ENCODE data around the gene ANKRD13B.

The ANKRD13B gene

GRCh38 chr17:29576214-29577000 is 16.5 kb upstream of the ANKRD13B start:
- H3K9me3 ChIP-seq (ENCODE audit: control insufficient read depth in 2 of 2, low read length in 2 of 2), result no peaks in the 10 kb centered on the region
- H3K36me3 ChIP-seq (ENCODE audit: control insufficient read depth in 2 of 2, insufficient read depth in 2 of 2, low read length in 2 of 2), result peaks cover 5 to 49% of the 10 kb centered on the region in 2 donors
- H3K27ac ChIP-seq (ENCODE audit: low read length), result no peak overlapping the region
- no peak overlapping the region for H3K4me3 ChIP-seq (ENCODE audit: low read length in 2 of 2)
- H3K9ac ChIP-seq (ENCODE audit: low read length in 2 of 2), result no peak overlapping the region
- peaks cover 29% of the 10 kb centered on the region for H3K4me1 ChIP-seq (ENCODE audit: control insufficient read depth, insufficient read depth, low read length)
- no peaks in the 10 kb centered on the region for H3K27me3 ChIP-seq (ENCODE audit: control insufficient read depth in 1 of 2, insufficient read depth in 2 of 2, low read length in 2 of 2)

DNA sequence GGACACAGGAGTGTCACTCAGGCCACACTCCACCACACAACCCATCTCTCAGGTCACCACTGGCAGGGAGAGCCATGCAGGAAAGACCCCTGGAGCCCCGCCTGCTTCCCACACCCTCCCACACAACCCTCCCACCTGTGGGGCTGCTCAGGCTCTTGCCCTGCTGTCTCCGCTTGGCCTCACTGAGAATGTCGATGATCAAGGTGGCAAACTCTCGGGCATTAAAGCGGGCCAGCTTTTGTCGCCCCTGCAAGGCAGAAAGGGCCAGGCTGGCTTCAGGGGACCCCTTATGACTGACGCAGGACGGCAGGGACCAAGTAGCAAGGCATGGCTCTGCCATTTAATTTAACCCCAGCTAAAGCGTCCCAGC is 15.9 kb upstream of the ANKRD13B start:
- no peak overlapping the region for H3K4me3 ChIP-seq (ENCODE audit: low read length in 2 of 2)
- no peak overlapping the region for H3K9ac ChIP-seq (ENCODE audit: low read length in 2 of 2)
- H3K9me3 ChIP-seq (ENCODE audit: control insufficient read depth in 2 of 2, low read length in 2 of 2), result no peaks in the 10 kb centered on the region
- peaks cover 7 to 48% of the 10 kb centered on the region in 2 donors for H3K36me3 ChIP-seq (ENCODE audit: control insufficient read depth in 2 of 2, insufficient read depth in 2 of 2, low read length in 2 of 2)
- H3K27ac ChIP-seq (ENCODE audit: low read length), result no peak overlapping the region
- peaks cover 29% of the 10 kb centered on the region for H3K4me1 ChIP-seq (ENCODE audit: control insufficient read depth, insufficient read depth, low read length)
- H3K27me3 ChIP-seq (ENCODE audit: control insufficient read depth in 1 of 2, insufficient read depth in 2 of 2, low read length in 2 of 2), result no peaks in the 10 kb centered on the region

DNA sequence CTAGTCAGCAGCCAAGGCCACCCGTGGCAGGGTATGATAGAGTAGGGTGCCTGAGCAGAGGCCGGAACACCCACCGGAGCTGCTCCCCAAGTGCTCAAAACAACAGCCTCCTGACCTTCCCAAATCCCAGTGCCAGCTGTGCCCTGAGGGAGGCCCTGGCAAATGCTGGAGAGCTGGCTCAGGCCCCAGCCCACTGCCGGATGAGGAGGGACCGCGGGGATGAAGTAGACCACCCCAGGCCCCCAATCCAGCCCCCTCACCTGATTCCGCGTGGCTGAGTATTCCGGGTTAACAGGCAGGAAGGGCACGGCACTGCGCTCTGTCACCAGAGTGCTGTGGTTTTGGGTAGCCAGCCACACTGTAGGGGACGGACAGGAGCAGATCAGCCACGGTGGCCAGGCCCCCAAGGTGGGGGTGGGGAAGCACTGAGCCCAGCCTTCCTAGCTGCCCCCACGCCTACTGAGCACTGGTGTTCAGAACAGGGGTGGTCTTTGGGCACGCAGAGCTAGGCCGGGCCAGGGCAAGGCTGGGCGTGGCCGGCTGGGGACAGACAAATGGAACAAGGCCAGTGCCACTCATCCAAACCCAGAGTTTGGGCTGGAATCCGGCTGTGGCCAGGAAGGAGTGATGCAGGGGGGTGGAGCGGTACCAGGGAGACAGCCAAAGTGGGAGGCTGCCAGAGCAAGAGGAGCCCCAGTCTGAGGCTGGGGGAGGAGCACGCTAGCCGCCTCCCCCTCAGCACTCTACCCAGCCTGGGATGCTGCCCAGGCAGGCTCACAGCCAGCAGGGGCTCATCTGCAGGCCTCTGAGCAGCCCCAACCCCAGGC is 15.3 kb upstream of the ANKRD13B start:
- Histone ChIP-seq H3K4me3 (ENCODE audit: low read length in 2 of 2) (no peak overlapping the region), H3K36me3 (ENCODE audit: control insufficient read depth in 2 of 2, insufficient read depth in 2 of 2, low read length in 2 of 2) (peaks cover 12 to 53% of the 10 kb centered on the region in 2 donors), H3K9me3 (ENCODE audit: control insufficient read depth in 2 of 2, low read length in 2 of 2) (no peaks in the 10 kb centered on the region), H3K27ac (ENCODE audit: low read length) (no peak overlapping the region), H3K27me3 (ENCODE audit: control insufficient read depth in 1 of 2, insufficient read depth in 2 of 2, low read length in 2 of 2) (no peaks in the 10 kb centered on the region), H3K9ac (ENCODE audit: low read length in 2 of 2) (no peak overlapping the region), H3K4me1 (ENCODE audit: control insufficient read depth, insufficient read depth, low read length) (peaks cover 24% of the 10 kb centered on the region)

DNA sequence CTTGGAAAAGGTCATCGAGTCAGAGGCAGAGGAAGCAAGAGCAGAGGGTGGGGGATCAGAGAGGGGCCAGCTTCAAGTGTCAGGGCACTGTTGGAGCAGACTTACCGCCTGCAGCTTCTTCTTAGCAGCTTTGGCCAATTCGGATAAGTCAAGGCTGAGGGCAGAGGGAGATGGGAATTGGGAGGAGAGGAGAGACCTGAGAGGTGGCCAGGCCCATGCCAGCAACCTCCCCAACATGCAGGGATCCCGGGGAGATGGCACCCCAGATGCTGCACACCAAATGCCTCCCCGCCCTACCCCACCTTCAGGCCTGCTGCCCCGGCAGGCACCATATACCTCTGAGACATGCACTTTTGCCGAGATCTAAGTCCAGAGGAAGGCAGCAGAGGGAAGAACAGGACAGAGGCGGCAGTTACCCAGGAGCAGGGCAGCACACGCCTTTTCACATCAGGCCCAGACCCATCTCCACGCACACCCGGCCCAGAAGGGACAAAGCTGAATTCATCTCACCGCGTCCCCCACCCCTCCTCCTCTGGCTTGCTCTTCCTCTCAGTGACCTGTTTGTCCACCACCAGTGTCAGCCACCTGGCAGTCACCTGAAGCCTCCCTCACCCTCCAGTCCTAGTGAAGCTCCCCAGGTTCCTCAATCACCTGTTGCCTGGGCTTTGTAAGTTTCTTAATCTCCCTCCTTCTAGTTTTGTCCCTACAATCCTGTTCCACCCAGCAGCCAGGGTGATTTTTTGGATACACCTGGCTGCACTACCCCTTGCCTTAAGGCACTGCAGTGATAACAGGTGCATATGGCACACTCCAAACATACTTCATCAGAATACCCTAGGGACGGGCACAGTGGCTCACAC is 14.1 kb upstream of the ANKRD13B start:
- H3K36me3 ChIP-seq (ENCODE audit: control insufficient read depth in 2 of 2, insufficient read depth in 2 of 2, low read length in 2 of 2), result peaks cover 12 to 54% of the 10 kb centered on the region in 2 donors
- no peaks in the 10 kb centered on the region for H3K27me3 ChIP-seq (ENCODE audit: control insufficient read depth in 1 of 2, insufficient read depth in 2 of 2, low read length in 2 of 2)
- H3K4me1 ChIP-seq (ENCODE audit: control insufficient read depth, insufficient read depth, low read length), result peaks cover 24% of the 10 kb centered on the region
- no peak overlapping the region for H3K4me3 ChIP-seq (ENCODE audit: low read length in 2 of 2)
- no peak overlapping the region for H3K27ac ChIP-seq (ENCODE audit: low read length)
- no peak overlapping the region for H3K9ac ChIP-seq (ENCODE audit: low read length in 2 of 2)
- no peaks in the 10 kb centered on the region for H3K9me3 ChIP-seq (ENCODE audit: control insufficient read depth in 2 of 2, low read length in 2 of 2)

GRCh38 chr17:29579866-29580771 is 12.8 kb upstream of the ANKRD13B start:
- peaks cover 32% of the 10 kb centered on the region for H3K4me1 ChIP-seq (ENCODE audit: control insufficient read depth, insufficient read depth, low read length)

DNA sequence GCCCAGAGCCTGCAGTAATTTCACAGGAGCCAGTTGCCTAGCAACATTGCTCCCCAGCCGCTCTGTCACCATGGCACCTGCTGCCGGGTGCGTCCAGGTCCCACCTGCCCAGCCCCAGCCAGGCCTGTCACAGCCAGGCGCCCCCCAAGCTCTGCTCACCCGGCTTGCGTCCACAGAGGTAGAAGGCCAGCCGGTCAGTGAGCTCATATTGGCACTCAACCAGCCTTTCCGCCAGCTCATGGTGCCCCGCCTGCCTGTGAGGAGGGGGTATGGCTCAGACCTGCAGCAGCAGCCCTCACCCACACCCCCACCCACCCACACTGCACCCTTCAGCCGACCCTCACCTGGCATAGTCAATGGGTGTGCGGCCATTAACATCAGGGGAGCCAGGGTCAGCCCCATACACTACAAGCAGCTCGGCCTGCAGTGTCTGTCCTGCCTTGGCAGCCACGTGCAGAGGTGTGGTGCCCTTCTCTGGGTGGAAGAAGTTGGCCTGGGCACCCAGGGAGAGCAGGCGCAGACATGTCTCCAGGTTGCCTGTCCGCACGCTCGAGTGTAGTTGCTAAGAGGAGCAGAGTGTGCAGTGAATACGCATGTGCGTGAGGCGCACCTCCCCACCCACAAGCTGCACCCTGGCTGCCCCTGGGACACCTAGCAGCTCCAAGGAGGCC is 11.2 kb upstream of the ANKRD13B start:
- H3K27me3 ChIP-seq (ENCODE audit: control insufficient read depth in 1 of 2, insufficient read depth in 2 of 2, low read length in 2 of 2), result no peaks in the 10 kb centered on the region
- peaks cover 39% of the 10 kb centered on the region for H3K4me1 ChIP-seq (ENCODE audit: control insufficient read depth, insufficient read depth, low read length)
- no peaks in the 10 kb centered on the region for H3K9me3 ChIP-seq (ENCODE audit: control insufficient read depth in 2 of 2, low read length in 2 of 2)
- no peak overlapping the region for H3K9ac ChIP-seq (ENCODE audit: low read length in 2 of 2)
- H3K27ac ChIP-seq (ENCODE audit: low read length), result no peak overlapping the region
- H3K36me3 ChIP-seq (ENCODE audit: control insufficient read depth in 2 of 2, insufficient read depth in 2 of 2, low read length in 2 of 2), result peaks cover 7 to 36% of the 10 kb centered on the region in 2 donors
- no peak overlapping the region for H3K4me3 ChIP-seq (ENCODE audit: low read length in 2 of 2)

More at GRCh38 chr17:29579866-29580771, 12.8 kb upstream of the ANKRD13B start:
- no peak overlapping the region for H3K27ac ChIP-seq (ENCODE audit: low read length)
- H3K36me3 ChIP-seq (ENCODE audit: control insufficient read depth in 2 of 2, insufficient read depth in 2 of 2, low read length in 2 of 2), result peaks cover 12 to 50% of the 10 kb centered on the region in 2 donors
- no peaks in the 10 kb centered on the region for H3K27me3 ChIP-seq (ENCODE audit: control insufficient read depth in 1 of 2, insufficient read depth in 2 of 2, low read length in 2 of 2)
- H3K9ac ChIP-seq (ENCODE audit: low read length in 2 of 2), result no peak overlapping the region
- H3K4me3 ChIP-seq (ENCODE audit: low read length in 2 of 2), result no peak overlapping the region
- H3K9me3 ChIP-seq (ENCODE audit: control insufficient read depth in 2 of 2, low read length in 2 of 2), result no peaks in the 10 kb centered on the region

GRCh38 chr17:29582254-29582765 is 10.6 kb upstream of the ANKRD13B start:
- Histone ChIP-seq H3K27me3 (ENCODE audit: control insufficient read depth in 1 of 2, insufficient read depth in 2 of 2, low read length in 2 of 2) (no peaks in the 10 kb centered on the region), H3K27ac (ENCODE audit: low read length) (no peak overlapping the region), H3K4me1 (ENCODE audit: control insufficient read depth, insufficient read depth, low read length) (peaks cover 44% of the 10 kb centered on the region), H3K9ac (ENCODE audit: low read length in 2 of 2) (no peak overlapping the region), H3K36me3 (ENCODE audit: control insufficient read depth in 2 of 2, insufficient read depth in 2 of 2, low read length in 2 of 2) (peaks cover 7 to 30% of the 10 kb centered on the region in 2 donors), H3K9me3 (ENCODE audit: control insufficient read depth in 2 of 2, low read length in 2 of 2) (no peaks in the 10 kb centered on the region), H3K4me3 (ENCODE audit: low read length in 2 of 2) (no peak overlapping the region)

GRCh38 chr17:29582772-29583171 is 10.2 kb upstream of the ANKRD13B start:
- no peaks in the 10 kb centered on the region for H3K9me3 ChIP-seq (ENCODE audit: control insufficient read depth in 2 of 2, low read length in 2 of 2)
- H3K4me3 ChIP-seq (ENCODE audit: low read length in 2 of 2), result no peak overlapping the region
- peaks cover 45% of the 10 kb centered on the region for H3K4me1 ChIP-seq (ENCODE audit: control insufficient read depth, insufficient read depth, low read length)
- H3K27ac ChIP-seq (ENCODE audit: low read length), result no peak overlapping the region
- no peak overlapping the region for H3K9ac ChIP-seq (ENCODE audit: low read length in 2 of 2)
- no peaks in the 10 kb centered on the region for H3K27me3 ChIP-seq (ENCODE audit: control insufficient read depth in 1 of 2, insufficient read depth in 2 of 2, low read length in 2 of 2)
- H3K36me3 ChIP-seq (ENCODE audit: control insufficient read depth in 2 of 2, insufficient read depth in 2 of 2, low read length in 2 of 2), result peaks cover 7 to 30% of the 10 kb centered on the region in 2 donors

Measured in stomach smooth muscle (tissue), 2 donors.